Skeletal muscle satellite cell (primary cell): ENCODE data around the gene BCAN.
A peak's percentile ranks its signal among the peaks of the same experiment; 100 is the strongest.

Experiments
- H3K27me3 ChIP-seq: 2 replicates; pipeline ENCODE4 v1.7.0; 2013; ENCODE audit warnings: low read length; ENCODE audit not compliant: control insufficient read depth, insufficient read depth
- H3K36me3 ChIP-seq: 2 replicates; pipeline ENCODE4 v1.7.0; 2013; ENCODE audit warnings: mild to moderate bottlenecking, control low read depth, low read length; ENCODE audit not compliant: insufficient read depth
- H3K4me1 ChIP-seq: 2 replicates; pipeline ENCODE4 v1.7.0; 2013; ENCODE audit warnings: low read length; ENCODE audit not compliant: control insufficient read depth, insufficient read depth
- H3K4me2 ChIP-seq: 2 replicates; pipeline ENCODE4 v1.7.0; 2013; ENCODE audit warnings: mild to moderate bottlenecking, low read length
- H3K4me3 ChIP-seq: 2 replicates; pipeline ENCODE4 v1.7.0; 2013; ENCODE audit warnings: low read length
- H3K9ac ChIP-seq: 2 replicates; pipeline ENCODE4 v1.7.0; 2013; ENCODE audit warnings: mild to moderate bottlenecking, low read depth, low read length, moderate library complexity
- H3K9me3 ChIP-seq: replicated peaks from 2 replicates; pipeline ENCODE4 v1.7.0; 2013; ENCODE audit warnings: mild to moderate bottlenecking, control low read depth, low read length

Gene BCAN

GRCh38 chr1:156673387-156674121, 31.6 kb downstream of the BCAN start:
- peaks cover 11% of the 10 kb centered on the region for H3K27me3 ChIP-seq
- peak overlapping the region; percentile 85 for H3K9ac ChIP-seq
- H3K9me3 ChIP-seq, result no peaks in the 10 kb centered on the region
- H3K4me2 ChIP-seq, result peak overlapping the region; percentile 84
- peaks cover 34% of the 10 kb centered on the region for H3K4me1 ChIP-seq
- peak overlapping the region; percentile 71 for H3K4me3 ChIP-seq
- H3K36me3 ChIP-seq, result peaks cover 14% of the 10 kb centered on the region

DNA sequence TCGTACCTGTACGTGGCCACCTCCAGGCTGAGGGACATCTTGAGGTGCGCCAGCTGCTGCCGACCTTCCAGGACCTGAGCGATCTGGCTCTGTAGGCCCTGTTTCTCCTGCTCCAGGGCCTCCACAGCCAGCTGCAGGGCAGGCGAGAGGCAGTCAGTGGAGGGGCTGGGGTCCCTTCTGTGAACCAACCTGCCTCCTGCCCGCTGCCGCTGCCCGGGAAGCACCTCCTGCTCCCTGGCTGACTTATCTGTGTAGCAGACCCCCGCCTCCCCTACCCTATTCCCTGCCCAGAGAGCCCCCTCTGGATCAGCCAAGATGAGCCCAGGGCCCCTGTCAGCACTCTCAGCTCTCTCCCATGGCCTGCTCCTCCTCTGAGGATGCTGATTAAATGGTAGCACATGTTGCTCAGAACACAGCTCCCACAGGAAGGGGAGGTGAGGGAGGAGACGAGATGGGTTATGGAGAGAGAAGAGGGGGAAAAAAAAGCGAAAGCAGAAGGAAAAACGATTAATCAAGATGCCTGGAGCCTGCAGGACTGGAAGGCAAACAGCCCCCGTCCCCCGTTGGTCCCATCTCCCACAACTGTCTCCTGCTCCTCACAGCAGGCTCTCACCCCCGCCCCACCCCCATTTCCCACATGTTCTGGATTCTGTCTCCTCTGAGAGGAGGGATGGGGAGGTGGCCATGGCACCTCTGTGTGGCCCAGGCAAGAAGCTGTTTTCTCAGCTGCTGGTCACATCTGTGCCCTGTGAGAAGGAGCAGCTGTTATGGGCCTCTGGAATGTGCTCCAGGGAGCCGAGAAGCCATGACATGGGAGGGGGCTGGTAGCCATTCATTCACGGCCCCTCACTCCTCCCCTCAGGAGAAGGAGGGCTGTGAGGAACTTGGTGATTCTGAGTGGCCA, 33.5 kb downstream of the BCAN start:
- Histone ChIP-seq H3K9me3 (no peaks in the 10 kb centered on the region), H3K4me3 (peak overlapping the region; percentile 71), H3K4me2 (peak overlapping the region; percentile 84), H3K36me3 (peaks cover 14% of the 10 kb centered on the region), H3K27me3 (peaks cover 22% of the 10 kb centered on the region), H3K4me1 (peaks cover 34% of the 10 kb centered on the region), H3K9ac (peak overlapping the region; percentile 85)

DNA sequence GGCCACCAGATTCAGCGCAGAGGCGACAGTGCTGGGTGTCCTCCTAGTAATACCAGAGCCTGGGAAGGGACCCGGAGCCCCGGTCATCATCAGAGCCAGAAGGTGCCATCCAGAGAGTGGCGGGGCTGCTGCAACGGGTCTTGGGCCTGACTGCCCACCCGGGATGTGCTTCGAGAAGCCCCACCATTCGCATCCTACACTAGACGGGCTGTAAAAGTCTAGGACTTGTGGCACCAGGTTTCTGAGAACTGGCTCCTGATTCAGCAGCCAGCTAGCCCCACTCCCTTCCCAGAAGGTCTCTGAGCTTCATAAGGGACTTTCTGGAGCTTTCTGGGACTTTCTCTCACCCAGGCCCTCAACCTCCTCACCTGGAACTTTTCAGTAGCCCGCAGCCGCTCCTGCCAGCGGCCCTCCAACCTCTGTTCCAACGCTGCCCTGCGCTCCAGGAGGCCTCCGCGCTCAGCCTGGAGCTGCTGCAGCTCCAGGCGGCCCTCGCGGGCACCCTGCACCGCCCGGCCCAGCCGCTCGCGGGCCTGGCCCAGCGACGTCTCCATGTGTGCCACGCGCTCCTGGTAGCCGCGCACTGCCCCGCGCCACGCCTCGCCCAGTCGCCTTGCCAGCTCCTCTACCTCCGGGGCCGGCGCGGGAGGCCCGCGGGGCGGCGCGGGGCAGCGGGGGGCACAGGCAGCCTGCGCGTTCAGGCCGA, 34.4 kb downstream of the BCAN start:
- Histone ChIP-seq H3K27me3 (peaks cover 27% of the 10 kb centered on the region), H3K9ac (peak overlapping the region; percentile 85), H3K9me3 (no peaks in the 10 kb centered on the region), H3K4me1 (peaks cover 34% of the 10 kb centered on the region), H3K36me3 (peaks cover 10% of the 10 kb centered on the region), H3K4me3 (peak overlapping the region; percentile 71), H3K4me2 (peak overlapping the region; percentile 84)

GRCh38 chr1:156676820-156677615, 35.1 kb downstream of the BCAN start, which contains the start of gene NES:
Gene NES (minus strand): TSS chr1:156677407. CDS start chr1:156677264, 143 bp downstream.
- H3K4me1 ChIP-seq, result peaks cover 34% of the 10 kb centered on the region
- peak within 1 kb of the TSS; percentile 84 for H3K4me2 ChIP-seq
- H3K9ac ChIP-seq, result peak within 1 kb of the TSS; percentile 85
- peaks cover 6% of the 10 kb centered on the region for H3K36me3 ChIP-seq
- H3K9me3 ChIP-seq, result no peaks in the 10 kb centered on the region
- peaks cover 29% of the 10 kb centered on the region for H3K27me3 ChIP-seq
- H3K4me3 ChIP-seq, result peak within 1 kb of the TSS; percentile 71

GRCh38 chr1:156677616-156678596, 36.0 kb downstream of the BCAN start:
- peaks cover 34% of the 10 kb centered on the region for H3K4me1 ChIP-seq
- H3K4me3 ChIP-seq, result peak overlapping the region; percentile 71
- H3K36me3 ChIP-seq, result peaks cover 2% of the 10 kb centered on the region
- H3K27me3 ChIP-seq, result peaks cover 32% of the 10 kb centered on the region
- no peaks in the 10 kb centered on the region for H3K9me3 ChIP-seq
- H3K4me2 ChIP-seq, result peak overlapping the region; percentile 84
- peak overlapping the region; percentile 85 for H3K9ac ChIP-seq

GRCh38 chr1:156680056-156680455, 38.1 kb downstream of the BCAN start:
- no peak overlapping the region for H3K4me3 ChIP-seq
- H3K9me3 ChIP-seq, result no peaks in the 10 kb centered on the region
- H3K9ac ChIP-seq, result no peak overlapping the region
- peaks cover 37% of the 10 kb centered on the region for H3K27me3 ChIP-seq
- no peak overlapping the region for H3K4me2 ChIP-seq
- no peaks in the 10 kb centered on the region for H3K36me3 ChIP-seq
- H3K4me1 ChIP-seq, result peaks cover 25% of the 10 kb centered on the region

DNA sequence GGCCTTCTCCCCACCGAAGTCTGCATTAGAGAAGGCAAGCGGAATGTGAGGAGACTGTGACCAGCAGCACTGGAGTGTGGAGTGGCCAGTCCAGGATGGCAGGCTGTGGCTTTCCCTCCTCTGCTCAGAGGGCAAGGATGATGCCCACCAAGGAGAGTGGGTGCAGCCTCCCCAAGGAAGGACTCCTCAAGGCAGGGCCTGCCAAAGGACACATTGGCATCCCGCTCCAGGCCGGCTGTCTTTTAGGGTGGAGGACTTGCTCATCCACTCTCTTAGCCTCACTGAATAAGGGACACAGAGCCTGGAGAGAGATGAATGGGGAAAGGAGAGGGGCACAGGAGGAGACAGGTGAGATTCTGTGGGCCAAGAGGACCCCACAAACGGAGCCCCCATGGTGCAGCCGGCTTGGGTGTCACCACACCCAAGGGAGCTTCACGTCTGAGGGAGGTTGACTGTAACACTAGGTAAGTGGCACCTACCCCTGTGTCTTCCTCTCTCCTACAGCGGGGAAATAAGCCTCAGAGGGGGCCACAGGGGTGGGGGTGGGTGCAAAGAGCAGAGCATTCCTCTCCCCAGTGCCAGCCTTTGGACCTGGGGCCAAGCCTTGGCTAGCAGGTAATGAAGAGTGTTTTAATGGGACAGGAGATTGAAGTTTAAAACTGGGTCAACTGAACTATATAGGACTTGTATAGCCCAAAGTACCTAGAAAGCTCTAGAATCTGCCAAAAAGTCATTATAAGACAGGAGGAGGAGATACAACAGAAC, 39.5 kb downstream of the BCAN start:
- Histone ChIP-seq H3K36me3 (no peaks in the 10 kb centered on the region), H3K9me3 (no peaks in the 10 kb centered on the region), H3K27me3 (peaks cover 37% of the 10 kb centered on the region), H3K4me3 (no peak overlapping the region), H3K9ac (no peak overlapping the region), H3K4me2 (no peak overlapping the region), H3K4me1 (peaks cover 23% of the 10 kb centered on the region)

GRCh38 chr1:156682166-156682890, 40.4 kb downstream of the BCAN start:
- Histone ChIP-seq H3K9ac (no peak overlapping the region), H3K4me2 (no peak overlapping the region), H3K4me1 (peaks cover 20% of the 10 kb centered on the region), H3K9me3 (no peaks in the 10 kb centered on the region), H3K4me3 (no peak overlapping the region), H3K27me3 (peaks cover 33% of the 10 kb centered on the region), H3K36me3 (no peaks in the 10 kb centered on the region)

DNA sequence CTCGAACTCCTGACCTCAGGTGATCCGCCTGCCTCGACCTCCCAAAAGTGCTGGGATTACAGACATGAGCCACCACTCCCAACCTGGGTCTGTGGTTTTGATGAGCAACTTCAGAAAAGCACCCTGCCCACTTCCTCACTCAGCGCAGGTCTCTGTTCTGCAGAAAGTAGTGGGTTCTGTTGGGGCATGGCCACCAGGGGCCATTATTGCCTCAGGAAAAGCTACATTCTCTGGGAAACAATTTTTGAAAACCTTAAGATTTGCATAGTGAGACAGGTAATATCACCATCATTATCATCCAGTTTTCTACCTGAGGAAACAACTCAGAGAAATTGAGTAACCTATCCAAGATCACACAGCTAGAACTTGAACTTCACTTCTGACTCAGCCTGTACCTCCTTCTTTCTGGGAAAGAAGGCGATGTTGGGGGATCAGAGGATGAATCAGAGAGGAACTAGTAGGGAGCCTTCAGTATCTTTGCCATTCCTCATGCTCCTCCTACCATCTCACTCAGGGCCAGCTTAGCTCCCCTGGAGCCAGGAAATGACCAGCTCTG, 42.4 kb downstream of the BCAN start:
- H3K36me3 ChIP-seq, result no peaks in the 10 kb centered on the region
- H3K9me3 ChIP-seq, result no peaks in the 10 kb centered on the region
- peak overlapping the region; percentile 31 for H3K4me2 ChIP-seq
- H3K9ac ChIP-seq, result no peak overlapping the region
- no peak overlapping the region for H3K4me3 ChIP-seq
- peaks cover 16% of the 10 kb centered on the region for H3K4me1 ChIP-seq
- peaks cover 32% of the 10 kb centered on the region for H3K27me3 ChIP-seq
